HepG2 (cell line): Measurements from ENCODE around the gene RRBP1. TPM values are rescaled to one million over a fixed set of nuclear protein-coding genes. Genes with fewer than 3 reads are reported as not detected.

ENCODE experiments used
- CHD2 ChIP-seq: IDR thresholded peaks from 2 replicates; pipeline ENCODE4 v1.6.1; 2011; ENCODE audit warnings: low read depth, low read length, improper control_type of control experiment
- E2F5 ChIP-seq: sonication (generic); formaldehyde crosslinking; conservative IDR thresholded peaks from 2 replicates; pipeline ENCODE4 v1.4.0; 2020; ENCODE audit warnings: missing genetic modification reagents
- EEA1 ChIP-seq: sonication (generic); formaldehyde crosslinking; IDR thresholded peaks from 2 replicates; pipeline ENCODE4 v1.5.1; 2020; ENCODE audit warnings: mild to moderate bottlenecking, missing genetic modification reagents, borderline replicate concordance
- GATA4 ChIP-seq: sonication (generic); IDR thresholded peaks from 2 replicates; pipeline ENCODE4 v1.6.1; 2016; ENCODE audit warnings: antibody characterized with exemption, low read depth, borderline replicate concordance
- GLMP ChIP-seq: sonication (generic); formaldehyde crosslinking; IDR thresholded peaks from 2 replicates; pipeline ENCODE4 v1.9.0; 2021; ENCODE audit warnings: missing genetic modification reagents, mild to moderate bottlenecking, borderline replicate concordance
- HNF4A ChIP-seq: sonication (generic); formaldehyde crosslinking; IDR thresholded peaks from 2 replicates; pipeline ENCODE4 v1.4.0; 2020; ENCODE audit warnings: missing genetic modification reagents
- HNRNPL ChIP-seq: fragments of 200-400 bp; formaldehyde crosslinking; IDR thresholded peaks from 2 replicates; pipeline ENCODE4 v1.6.1; 2017; ENCODE audit warnings: mild to moderate bottlenecking, low read depth, low read length
- JUND ChIP-seq: sonication (generic); formaldehyde crosslinking; IDR thresholded peaks from 2 replicates; pipeline ENCODE4 v1.8.0; 2022; ENCODE audit warnings: mild to moderate bottlenecking, missing genetic modification reagents
- LCORL ChIP-seq, 2 experiments: fragments of 450-650 bp in 1 of 2; sonication (generic) in 1 of 2; formaldehyde crosslinking in 1 of 2; IDR thresholded peaks; 2 replicates each; pipeline versions ENCODE4 v1.5.0 to v1.6.1; 2017 to 2020; ENCODE audit warnings: antibody characterized with exemption in 1 of 2, missing genetic modification reagents in 1 of 2
- NFAT5 ChIP-seq: sonication (generic); formaldehyde crosslinking; IDR thresholded peaks from 2 replicates; pipeline ENCODE4 v1.4.0; 2020; ENCODE audit warnings: missing genetic modification reagents
- NR2F2 ChIP-seq: IDR thresholded peaks from 2 replicates; pipeline ENCODE4 v1.6.1; 2012; ENCODE audit warnings: low read depth, inconsistent platforms, borderline replicate concordance
- ONECUT2 ChIP-seq: sonication (generic); formaldehyde crosslinking; IDR thresholded peaks from 2 replicates; pipeline ENCODE4 v1.4.0; 2020; ENCODE audit warnings: missing genetic modification reagents
- SRSF4 ChIP-seq: fragments of 200-400 bp; formaldehyde crosslinking; IDR thresholded peaks from one replicate; pipeline ENCODE4 v1.6.1; 2018; ENCODE audit warnings: mild to moderate bottlenecking, low read depth, low read length, moderate library complexity; ENCODE audit not compliant: poor library complexity, severe bottlenecking
- TCF7L2 ChIP-seq: IDR thresholded peaks from 2 replicates; pipeline ENCODE4 v1.6.1; 2011; ENCODE audit warnings: mild to moderate bottlenecking, low read depth, low read length, moderate library complexity
- THYN1 ChIP-seq: sonication (generic); formaldehyde crosslinking; IDR thresholded peaks from 2 replicates; pipeline ENCODE4 v1.8.1; 2023; ENCODE audit warnings: low read depth, mild to moderate bottlenecking, moderate library complexity, missing genetic modification reagents, borderline replicate concordance
- ZNF251 ChIP-seq: sonication (generic); formaldehyde crosslinking; IDR thresholded peaks from 2 replicates; pipeline ENCODE4 v1.9.0; 2021; ENCODE audit warnings: mild to moderate bottlenecking, missing genetic modification reagents
- ZNF3 ChIP-seq: IDR thresholded peaks from 2 replicates; pipeline ENCODE4 v1.7.0; 2017; ENCODE audit warnings: inconsistent platforms
- ZNF670 ChIP-seq: sonication (generic); formaldehyde crosslinking; IDR thresholded peaks from 2 replicates; pipeline ENCODE4 v1.8.0; 2022; ENCODE audit warnings: mild to moderate bottlenecking, missing genetic modification reagents, borderline replicate concordance
- ZSCAN25 ChIP-seq: sonication (generic); formaldehyde crosslinking; IDR thresholded peaks from 2 replicates; pipeline ENCODE4 v1.8.0; 2022; ENCODE audit warnings: mild to moderate bottlenecking, missing genetic modification reagents
- polyA plus RNA-seq, 8 experiments: library from polyadenylated mRNA; depleted of rRNA in 3 of 8; stranded (reverse) in 7 of 8; unstranded in 1 of 8; fragments of >200 nt; fragmentation: Illumina TruSeq in 4 of 8; extraction: Trizol in 4 of 8; gene quantifications; 2 replicates each; pipeline versions ENCODE4 v1.2.1 to v1.2.3, GENCODE V29; 2011 to 2016; ENCODE audit warnings: low read depth in 4 of 8, missing spikeins in 1 of 8, mixed read lengths in 1 of 8; ENCODE audit not compliant: insufficient read depth in 1 of 8
- total RNA-seq, 5 experiments: library from RNA; depleted of rRNA; stranded (reverse); fragments of >200 nt; fragmentation: Illumina TruSeq; extraction: Trizol; gene quantifications; 2 replicates each; pipeline ENCODE4 v1.2.3, GENCODE V29; 2016; ENCODE audit warnings: low read depth in 1 of 5
- TF ChIP-seq, protein P1 (sequence below): sonication (generic); formaldehyde crosslinking; IDR thresholded peaks from 2 replicates; pipeline ENCODE4 v1.5.0; 2020; ENCODE audit warnings: missing genetic modification reagents

The RRBP1 gene
- total and polyA plus RNA-seq, 2 of the 13 experiments (the other 11 are each of a cell fraction or from before 2014, with no cell fraction given), result 150 to 222 TPM

- no peak for TF ChIP-seq EEA1 (CRISPR knock-in tag)
- no peak for TF ChIP-seq TCF7L2
- no peak for TF ChIP-seq THYN1 (CRISPR knock-in tag)
- peak; percentile 20; the same call in 1 of the 2 replicates for TF ChIP-seq HNF4A (CRISPR knock-in tag)
- TF ChIP-seq CHD2, result no peak
- TF ChIP-seq LCORL (IDR thresholded peaks at IDR 0.05), result no peak
- TF ChIP-seq LCORL (CRISPR knock-in tag; IDR thresholded peaks at IDR 0.05), result no peak
- no peak for TF ChIP-seq ONECUT2 (CRISPR knock-in tag)
- no peak for TF ChIP-seq NFAT5 (CRISPR knock-in tag)
- TF ChIP-seq, protein P1, sequence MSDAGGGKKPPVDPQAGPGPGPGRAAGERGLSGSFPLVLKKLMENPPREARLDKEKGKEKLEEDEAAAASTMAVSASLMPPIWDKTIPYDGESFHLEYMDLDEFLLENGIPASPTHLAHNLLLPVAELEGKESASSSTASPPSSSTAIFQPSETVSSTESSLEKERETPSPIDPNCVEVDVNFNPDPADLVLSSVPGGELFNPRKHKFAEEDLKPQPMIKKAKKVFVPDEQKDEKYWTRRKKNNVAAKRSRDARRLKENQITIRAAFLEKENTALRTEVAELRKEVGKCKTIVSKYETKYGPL (CRISPR knock-in tag), result no peak
- TF ChIP-seq ZNF251 (CRISPR knock-in tag), result 0 out of 2 replicates have a peak, but pooled peaks have one; percentile 71
- no peak for TF ChIP-seq JUND (CRISPR knock-in tag)
- TF ChIP-seq SRSF4, result no peak
- TF ChIP-seq HNRNPL, result no peak
- TF ChIP-seq ZNF3 (CRISPR knock-in tag), result no peak
- TF ChIP-seq GATA4, result no peak
- no peak for TF ChIP-seq GLMP
- TF ChIP-seq E2F5 (CRISPR knock-in tag), result 0 out of 2 replicates have a peak, but pooled peaks have one; percentile 10
- TF ChIP-seq NR2F2, result no peak; the same call in 1 of the 2 replicates
- TF ChIP-seq ZSCAN25 (CRISPR knock-in tag), result no peak
- TF ChIP-seq ZNF670 (CRISPR knock-in tag), result no peak
Measured at GRCh38 chr20:17722493-17723300, 40.7 kb upstream of the RRBP1 start (continued).
